GDM1 (cell line): ENCODE results near the gene MCMBP.
"Not testable (repeated sequence)": the region's sequence is repeated elsewhere in the genome, so short reads cannot be mapped to it uniquely, and the experiment has no call there.

Experiments
- DNase-seq: peaks from one replicate; lab custom pipeline; 2025; lab: John Stamatoyannopoulos, UW

The MCMBP gene

DNA sequence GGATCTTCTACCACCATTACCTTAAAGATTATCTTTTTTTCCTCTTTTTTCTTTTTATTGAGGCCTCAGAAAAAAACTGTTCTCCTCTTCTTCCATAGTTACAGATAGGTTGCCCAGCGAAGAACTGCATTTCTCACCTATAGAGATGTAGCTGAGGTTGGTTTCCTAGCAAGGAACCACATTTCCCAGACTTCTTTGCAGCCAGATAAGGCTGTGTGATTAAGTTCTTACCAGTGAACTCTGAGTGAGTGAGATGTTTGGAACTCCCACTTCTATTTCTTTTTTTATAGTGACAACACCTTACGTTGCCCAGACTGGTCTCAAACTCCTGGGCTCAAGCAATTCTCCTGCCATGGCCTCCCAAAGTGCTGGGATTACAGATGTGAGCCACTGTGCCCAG lies 5.9 kb upstream of the MCMBP start:
- DNase-seq, result no peak

DNA sequence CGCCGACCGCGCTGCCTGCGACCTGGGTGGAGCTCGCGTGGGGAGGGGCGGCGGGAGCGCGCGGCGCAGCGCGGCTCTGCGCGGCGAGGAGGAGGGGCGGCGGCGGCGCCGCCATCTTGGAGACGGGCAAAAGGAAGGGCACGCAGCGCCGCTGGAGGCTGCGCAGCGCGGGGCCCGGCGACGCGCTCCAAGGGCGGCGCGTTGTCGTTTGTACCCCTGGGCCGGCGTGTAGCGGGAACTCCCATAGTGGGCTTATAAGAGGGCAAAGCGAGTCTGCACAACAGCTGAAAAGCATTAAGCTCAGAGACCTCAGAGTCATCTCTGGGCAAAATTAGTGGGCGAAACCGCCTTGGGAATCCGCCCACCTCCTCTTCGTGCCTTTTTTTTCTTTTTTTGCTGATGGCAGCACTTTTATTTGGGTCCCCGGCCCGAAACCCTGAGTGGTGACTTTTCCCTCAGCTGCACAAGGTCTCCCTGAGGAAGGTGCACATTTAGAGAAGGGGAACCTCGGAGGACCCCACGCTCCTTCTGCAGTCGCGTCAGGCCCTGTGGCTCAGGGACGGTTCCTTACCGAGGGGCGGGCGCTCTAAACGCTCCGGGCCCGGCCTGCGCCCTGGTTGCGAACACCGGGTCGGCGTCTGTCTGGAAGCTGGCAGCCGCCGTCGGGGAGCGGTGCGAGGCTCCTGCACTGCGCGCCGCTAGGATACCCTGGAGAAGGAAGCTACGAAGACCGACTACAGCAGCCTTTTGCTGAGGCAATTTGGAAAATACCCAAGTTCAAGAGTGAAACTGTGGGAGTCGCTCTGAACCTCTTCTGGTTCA lies 428 bp upstream of the MCMBP start:
- DNase-seq, result peak; percentile 95

DNA sequence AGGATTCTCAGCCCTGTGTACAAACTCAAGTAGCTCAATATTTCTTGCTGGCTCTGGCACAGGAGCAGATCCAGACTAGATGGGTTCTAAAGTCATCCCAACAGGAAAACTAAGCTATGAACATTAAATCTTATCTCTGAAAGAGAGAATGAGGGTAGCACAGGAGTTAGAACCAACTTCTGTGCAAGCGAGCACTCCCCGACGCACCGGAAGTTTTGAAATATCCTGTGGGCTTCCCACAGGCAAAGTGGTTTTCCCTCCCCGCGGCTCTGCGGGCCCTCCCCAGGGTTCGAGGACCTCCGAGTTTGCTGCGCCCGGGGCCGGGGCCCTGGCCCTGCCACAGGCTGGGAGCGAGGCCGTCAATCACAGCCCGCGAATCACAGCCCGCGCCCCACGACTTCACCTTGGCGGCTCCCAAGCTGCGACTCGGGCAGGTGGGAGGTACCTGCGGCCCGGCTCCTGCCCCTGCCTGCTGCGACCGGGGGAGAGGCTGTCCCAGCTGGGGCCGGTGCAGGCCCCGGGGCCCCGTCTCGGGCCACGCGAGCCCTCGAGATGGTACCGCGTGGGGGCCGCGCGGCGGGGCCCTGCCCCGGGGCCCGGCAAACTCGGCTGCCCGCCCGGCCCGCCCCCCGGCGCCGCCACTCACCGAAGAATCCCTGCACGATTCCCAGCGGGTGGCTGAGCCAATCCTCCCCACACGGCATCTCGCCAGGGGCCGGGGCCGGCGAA lies 598 bp downstream of the MCMBP start:
- DNase-seq, result peak; percentile 43

DNA sequence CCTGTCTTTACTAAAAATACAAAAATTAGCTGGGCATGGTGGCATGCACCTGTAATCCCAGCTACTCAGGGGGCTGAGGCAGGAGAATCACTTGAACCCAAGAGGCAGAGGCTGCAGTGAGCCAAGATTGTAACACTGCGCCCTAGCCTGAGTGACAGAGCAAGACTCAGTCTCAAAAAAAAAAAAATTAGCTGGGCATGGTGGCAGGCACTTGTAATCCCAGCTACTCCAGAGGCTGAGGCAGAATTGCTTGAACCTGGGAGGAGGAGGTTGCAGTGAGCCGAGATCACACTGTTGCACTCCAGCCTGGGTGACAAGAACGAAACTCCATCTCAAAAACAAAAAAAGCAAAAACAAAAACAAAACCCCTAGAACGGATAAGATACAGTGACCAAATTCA lies 3.2 kb downstream of the MCMBP start:
- DNase-seq, result not testable (repeated sequence)

DNA sequence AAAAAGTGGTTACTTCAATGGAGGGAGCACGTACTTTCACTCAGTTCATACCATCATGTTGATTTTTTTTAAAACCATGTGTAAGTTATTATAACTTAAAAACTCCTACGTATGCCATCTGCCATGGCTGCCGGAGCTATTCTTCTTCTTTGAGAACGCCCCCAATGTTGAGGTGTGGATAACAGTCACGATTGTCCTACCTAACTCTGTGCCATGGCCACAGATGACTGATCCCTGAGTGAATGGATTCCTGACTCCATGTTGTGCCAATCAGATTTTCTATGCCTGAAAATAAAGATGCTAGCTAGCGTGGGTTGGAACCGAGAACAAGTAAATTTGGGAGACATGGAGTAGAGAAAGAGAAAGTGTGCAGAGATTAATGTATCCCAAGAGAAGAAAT lies 5.3 kb downstream of the MCMBP start:
- no peak for DNase-seq

DNA sequence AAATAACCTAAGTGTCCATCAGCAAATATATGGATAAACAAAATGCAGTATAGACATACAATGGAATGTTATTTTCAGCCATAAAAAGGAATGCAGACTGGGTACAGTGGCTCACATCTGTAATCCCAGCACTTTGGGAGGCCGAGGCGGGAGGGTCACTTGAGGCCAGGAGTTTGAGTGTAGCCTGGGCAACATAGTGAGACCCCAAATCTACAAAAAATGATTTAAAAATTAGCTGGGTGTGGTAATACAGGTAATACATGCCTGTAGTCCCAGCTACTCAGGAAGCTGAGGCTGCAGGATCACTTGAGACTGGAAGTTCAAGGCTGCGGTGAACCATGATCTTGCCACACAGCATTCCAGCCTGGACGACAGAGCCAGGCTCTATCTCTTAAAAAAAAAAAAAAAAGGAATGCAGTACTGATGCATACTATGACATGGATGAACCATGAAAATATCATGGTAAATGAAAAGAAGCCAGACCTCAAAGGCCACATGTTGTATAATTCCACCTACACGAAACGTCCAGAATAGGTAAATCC lies 6.9 kb downstream of the MCMBP start:
- DNase-seq, result no peak

DNA sequence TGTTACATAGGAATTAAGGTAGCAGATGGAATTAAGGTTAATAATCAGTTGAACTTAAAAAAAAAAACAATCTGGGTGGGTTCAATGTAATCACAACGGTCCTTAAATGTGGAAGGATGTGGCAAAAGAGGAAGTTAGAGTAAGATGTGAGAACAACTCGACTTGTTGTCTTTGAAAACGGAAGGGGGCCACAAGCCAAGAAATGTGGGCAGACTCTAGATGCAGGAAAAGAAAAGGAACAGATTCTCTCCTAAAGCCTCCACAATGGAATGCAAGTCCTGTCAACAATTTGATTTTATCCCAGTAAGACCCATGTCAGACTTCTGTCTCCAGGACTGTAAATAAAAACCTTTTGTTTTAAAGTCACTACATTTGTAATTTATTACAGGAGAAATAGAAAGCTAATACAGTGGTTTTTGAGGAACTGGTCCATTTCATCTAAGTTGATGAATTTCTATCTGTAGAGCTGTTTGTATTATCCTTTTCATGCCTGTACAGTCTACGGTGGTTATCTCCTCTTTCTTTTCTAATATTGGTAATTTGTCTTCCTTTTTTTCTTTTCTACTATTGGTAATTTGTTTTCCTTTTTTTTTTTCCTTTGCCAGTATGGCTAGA lies 8.6 kb downstream of the MCMBP start:
- DNase-seq, result no peak

DNA sequence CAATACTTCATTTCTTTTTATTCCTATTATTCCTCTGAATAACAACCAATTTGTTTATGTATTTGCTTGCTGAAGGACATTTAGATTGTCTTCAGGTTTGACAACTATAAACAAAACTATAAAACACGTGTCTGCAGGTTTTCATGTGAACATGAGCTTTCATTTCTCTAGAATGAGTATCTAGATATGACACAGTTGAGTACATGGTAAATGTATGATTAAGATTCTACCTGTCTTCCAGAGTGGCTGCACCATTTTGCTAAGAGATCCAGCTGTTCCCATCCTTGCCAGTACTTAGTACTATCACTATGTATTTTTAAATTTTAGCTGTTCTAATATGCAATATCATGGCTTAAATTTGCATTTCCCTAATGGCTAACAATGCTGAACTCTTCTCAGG lies 10.1 kb downstream of the MCMBP start:
- no peak for DNase-seq

DNA sequence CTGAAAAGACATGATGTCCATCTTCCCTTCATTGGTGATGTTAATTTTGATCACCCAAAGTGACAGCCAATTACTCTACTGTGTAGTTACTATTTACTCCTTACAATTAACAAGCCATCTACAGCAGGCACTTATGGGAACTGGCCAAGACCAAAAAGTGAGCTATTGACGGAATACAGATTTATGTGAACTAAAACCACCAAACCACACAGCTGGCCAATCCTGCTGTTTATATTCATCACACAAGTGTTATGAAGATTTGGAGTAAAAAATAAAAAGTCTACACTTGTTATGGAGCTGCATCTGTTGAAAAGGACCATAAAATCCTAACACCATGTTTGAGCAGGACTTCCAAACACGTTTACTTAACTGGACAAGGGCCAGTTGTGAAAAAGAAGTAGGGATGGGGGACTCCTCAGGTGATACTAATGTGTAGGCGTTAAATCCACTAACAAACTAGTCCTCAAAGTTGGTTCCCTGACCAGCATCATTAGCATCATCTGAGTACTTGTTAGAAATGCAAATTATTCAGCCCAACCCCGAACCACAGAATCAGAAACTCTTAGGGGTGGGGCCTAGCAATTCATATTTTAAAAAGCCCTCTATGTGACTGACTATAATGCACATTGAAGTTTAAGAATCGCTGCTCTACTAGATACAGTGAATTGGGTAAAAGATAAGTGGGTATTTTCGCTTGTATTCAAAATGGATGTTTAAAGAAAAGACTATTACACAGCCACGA lies 11.6 kb downstream of the MCMBP start:
- no peak for DNase-seq

DNA sequence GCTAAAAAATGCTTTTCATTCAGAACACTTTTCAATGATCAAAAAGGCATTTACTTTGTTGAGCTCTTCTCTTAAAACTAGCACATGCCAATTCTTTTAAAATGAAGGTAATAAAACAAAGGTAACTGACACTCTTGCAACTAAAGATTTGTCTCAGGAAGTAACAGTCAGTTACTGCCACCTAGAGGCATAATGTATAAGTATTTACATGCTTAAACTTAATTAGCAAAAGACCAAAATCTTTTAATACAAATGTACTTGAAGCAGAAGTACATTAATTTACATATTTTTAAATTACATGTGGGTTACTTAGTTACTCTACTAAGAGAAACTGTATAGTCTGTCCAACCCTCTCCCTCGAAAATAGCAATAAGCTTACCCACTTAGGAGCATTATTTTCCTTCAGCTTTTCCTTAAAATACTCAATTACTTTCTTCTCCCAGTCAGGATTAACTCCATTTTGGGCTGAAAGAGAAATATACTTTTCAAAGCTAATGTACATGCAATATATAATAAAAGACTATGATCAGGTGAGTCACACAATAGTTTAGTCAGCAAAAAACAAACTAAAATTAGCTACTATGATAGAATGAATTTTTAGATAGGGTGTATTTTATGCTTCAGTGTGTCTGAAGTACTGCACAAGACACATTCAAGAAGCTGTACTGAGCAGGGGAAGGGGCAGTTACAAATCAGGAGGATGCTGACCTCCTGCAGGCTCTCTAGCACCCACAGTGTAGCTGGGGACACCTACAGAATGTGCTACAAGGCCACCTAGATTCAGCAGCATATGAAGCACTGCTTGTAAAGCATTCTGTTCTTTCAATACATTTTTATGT lies 13.0 kb downstream of the MCMBP start:
- no peak for DNase-seq

DNA sequence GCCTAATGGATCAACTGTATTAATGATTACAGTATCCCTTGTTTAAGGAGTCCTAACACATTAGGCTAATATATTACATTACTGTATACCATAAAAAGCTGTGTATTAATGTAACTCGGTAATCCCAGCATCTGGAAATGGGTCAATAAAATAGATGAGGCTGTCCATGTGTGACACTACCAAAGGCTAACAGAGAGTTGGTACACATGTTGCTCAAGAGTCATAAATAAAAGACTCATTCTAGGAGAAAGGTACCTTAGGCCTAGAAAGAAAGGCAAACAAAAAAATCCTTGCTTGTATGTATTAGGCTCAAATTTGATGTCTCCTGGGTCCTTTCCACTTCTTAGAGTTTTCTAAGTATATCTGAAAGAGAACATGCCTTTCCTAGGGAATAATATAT lies 14.6 kb downstream of the MCMBP start:
- no peak for DNase-seq

DNA sequence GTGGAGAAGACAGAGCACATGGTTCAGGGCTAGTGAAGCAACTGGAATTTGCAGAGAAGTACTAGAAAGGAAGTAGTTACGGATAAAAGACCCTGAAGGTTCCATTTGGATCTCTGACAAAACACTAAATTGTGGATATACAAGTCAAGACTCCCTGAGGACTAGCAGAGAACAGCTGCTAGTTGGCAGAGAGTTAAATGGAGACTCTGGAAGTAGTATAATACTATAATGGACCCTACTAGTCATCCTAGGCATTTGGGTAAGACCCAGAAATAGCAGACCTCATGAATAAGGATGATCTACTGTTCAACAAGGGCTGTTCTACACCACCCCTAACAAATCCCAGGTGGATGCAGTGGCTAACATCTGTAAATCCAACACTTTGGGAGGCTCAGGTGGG lies 19.1 kb downstream of the MCMBP start:
- DNase-seq, result no peak

DNA sequence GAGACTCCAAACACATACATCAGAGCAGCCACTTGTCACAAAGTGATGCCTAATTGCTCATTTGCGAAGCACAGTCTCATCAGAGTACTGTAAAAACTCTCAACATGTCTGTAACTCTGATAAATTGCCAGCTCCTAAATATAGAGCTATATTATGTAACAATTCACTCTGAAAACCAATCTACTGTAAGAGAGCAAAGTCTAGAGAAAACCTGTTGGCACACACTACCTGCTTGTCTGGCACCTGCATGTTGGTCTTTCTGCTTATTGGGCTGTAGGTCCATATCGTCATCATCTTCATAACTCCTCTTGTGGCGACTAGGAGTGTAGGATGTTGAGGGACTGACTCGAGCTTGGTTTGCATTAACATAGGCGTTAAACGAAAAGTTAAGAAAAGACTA lies 19.8 kb downstream of the MCMBP start:
- no peak for DNase-seq

DNA sequence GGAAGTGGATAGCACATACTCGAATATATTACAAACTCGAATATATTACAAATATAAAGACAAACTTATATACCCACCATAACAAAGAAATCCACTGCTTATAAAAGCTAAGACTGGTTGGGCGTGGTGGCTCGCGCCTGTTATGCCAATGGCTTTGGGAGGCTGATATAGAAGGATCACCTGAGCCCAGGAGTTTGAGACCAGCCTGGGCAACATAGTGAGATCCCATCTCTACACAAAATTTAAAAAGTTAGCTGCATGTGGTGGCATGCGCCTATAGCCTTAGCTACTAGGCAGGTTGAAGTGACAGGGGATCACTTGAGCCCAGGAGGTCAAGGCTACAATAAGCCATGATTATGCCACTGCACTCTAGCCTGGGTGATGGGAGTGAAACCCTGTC lies 20.4 kb downstream of the MCMBP start:
- no peak for DNase-seq

DNA sequence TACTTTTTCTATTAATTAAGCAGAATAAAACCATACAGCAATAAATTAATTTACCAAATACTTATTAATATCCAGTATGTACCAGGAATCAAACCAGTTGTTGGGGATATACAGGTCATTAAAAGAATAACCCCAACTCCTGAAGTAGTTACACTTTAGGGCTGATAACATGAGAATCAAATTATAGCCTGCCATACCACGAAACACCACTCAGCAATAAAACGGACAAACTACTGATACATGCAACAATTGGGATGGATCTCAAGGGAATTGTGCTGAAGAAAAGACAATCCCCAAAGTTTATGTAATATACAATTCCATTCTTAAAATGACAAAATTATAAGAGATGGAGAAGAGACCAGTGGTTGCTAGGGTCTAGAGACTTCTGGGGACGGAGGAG lies 22.7 kb downstream of the MCMBP start:
- no peak for DNase-seq

DNA sequence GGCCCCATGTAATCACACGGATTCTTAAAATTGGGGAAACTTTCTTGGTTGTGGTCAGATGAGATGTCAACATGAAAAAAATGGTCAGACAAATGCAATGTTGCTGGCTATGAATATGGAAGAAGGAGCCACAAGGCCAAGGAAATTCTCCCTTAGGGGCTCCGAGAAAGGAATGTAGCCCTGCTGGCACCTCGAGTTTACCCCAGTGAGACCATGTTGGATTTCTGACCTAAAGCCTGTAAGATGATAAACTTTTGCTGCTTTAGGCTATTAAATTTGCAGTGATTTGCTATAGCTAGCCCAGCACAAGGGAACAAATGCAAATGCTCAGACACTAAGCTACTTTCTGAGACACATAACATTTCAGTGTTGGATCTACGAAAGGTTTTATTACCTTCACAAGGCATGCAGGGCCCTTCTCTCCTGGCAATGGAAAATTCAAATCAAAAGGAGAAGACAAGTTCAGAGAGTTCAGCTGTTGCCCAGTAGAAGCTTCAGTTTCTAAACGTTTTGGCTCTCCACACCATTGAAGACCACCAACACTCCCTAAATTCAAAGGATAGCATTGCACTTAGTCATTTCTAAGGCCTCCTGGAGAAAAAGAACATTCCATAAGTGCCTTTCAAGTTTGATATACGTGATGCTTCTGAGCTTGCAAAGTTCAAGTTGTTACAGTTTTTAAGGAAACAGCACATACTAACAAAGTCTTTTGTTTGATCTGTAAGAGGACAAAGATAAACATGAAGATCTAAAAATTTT lies 23.4 kb downstream of the MCMBP start:
- DNase-seq, result no peak

DNA sequence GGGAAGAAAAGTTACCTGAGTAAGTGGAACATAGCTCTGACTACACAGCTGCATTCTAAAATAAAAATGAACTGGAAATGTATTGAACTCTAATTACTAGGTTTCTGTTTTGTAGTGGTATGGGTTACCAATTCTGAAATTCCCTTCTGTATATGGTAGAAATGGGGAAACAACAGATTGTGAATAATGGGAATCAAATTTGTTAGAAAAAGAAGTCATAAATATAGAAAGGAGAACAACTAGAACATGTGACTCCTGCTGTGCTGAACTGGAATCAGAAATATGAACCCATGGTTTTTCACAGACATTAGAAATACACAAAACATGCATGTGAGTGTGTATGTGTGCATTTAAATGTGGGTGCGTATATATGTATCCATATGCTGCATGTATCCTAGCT lies 27.0 kb downstream of the MCMBP start:
- no peak for DNase-seq

DNA sequence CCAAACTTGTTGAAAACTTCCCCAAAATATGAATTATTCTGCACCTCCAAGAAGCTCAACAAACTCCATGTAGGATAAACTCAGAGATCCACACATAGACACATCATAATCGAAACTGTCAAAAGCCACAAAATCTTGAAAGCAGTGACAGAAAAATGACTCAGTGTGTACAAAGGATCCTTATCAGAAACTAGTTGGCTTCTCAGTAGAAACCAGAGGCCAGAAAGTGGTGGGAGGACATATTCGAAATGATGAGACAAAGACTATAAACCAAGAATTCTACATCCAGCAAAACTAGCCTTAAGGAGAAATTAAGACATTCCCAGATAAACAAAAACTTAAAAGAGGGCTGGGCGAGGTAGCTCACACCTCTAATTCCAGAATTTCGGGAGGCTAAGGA lies 38.5 kb downstream of the MCMBP start:
- DNase-seq, result no peak

DNA sequence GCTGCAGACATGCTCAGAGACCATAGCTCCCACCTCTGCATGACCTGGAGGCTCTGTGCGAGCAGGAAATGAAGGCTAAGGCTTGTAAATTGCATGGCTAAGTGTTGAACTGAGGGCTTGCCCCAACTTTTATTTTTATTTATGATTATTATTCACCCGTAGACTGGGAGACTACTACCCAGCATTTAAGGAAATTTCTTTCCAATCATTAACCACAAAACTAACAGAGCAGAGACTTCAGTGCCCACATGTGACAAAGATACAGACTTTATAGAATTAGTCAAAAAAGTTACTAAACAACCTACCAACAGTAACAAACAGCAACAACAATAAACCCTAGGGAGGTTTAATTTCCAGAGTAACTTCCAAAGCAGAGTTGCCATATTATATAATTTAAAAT lies 39.7 kb downstream of the MCMBP start:
- DNase-seq, result no peak

DNA sequence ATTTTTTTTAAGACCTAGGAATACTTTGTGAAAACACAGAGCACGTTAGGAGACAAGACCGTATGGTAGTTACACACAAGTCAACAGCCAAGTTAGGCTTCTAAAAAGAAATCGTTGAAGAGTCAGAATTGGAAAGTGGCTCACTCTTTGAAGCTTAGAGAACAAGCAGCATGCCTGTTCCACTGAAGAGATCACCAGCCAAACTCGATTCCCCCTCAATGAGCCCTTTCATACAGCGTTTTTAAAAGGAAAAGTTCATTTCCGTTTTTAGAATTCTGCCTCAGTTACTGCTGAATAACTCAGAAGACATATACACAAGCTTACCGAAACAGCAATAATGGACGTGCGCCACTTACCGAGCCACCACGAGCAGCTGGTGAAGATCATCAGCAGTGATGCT lies 41.0 kb downstream of the MCMBP start:
- no peak for DNase-seq

DNA sequence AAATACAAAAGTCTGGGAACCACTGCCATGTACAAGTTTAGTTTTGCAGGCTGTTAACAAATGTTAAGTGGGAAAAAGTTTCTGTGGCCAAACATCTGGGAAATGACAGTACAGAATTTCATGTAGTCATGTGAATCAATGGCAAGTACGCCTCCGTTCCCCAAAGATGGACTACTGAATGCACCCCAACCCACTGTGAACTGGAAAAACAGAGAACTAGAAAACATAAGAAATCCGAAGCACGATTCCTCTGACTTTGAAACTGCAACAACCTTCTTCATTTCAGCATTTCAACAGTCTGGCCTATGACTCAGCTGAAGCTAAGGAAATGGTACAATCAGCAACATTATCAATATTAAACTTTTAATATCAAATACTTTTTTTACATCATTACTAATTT lies 41.8 kb downstream of the MCMBP start:
- no peak for DNase-seq
